RPMI7951 (cell line): ENCODE measurements around the gene OPCML. TPM values are rescaled to one million over a fixed set of nuclear protein-coding genes. Genes with fewer than 3 reads are reported as not detected.

Experiments
- DNase-seq: peaks from one replicate; pipeline ENCODE4 v3.0.0-alpha.2; 2012; ENCODE audit warnings: low read depth
- total RNA-seq: library from RNA; depleted of rRNA; stranded (reverse); fragments of >200 nt; shearing (Covaris generic); gene quantifications from 2 replicates; pipeline ENCODE4 v1.2.3, GENCODE V29; 2014

OPCML gene
- total RNA-seq, 1 experiment from 2014 or later = not detected

DNA sequence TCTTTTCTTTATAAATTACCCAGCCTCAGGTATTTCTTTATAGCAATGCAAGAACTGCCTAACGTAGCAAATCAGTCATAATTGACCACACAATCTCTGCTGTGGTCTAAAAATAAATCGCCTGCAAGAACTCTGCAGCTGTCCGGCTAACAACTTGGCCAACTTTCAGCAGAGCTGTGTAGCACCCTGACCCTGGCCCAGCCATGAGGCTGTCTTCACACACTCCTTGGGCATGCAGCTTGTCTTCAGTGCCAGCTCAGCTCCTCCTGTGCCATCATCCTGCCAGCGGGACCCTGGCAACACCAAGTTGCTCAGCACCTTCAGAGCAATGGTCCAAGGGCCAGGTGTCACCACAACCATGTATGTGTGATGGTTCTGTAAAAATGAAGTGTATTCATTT, 355.6 kb downstream of the OPCML start:
- DNase-seq = no peak

DNA sequence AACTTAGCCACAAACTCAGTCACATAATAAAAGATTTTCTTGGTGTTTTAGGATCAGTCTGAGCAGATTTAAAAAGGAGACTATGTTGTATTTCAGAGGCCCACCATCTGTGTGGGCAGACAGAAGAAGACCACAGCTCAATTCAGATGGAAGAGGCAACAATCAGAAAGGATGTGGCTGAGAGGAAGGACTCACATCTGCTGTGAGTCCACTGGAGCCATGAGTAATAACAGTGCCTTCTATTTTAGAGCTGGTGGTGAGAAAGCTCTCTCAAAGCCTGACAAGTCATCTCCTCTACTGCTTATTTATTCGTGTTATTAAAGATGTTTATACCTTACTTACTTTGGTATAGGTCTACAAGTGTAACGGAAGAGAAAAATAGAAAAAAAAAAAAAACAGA, 357.2 kb downstream of the OPCML start:
- DNase-seq = no peak

DNA sequence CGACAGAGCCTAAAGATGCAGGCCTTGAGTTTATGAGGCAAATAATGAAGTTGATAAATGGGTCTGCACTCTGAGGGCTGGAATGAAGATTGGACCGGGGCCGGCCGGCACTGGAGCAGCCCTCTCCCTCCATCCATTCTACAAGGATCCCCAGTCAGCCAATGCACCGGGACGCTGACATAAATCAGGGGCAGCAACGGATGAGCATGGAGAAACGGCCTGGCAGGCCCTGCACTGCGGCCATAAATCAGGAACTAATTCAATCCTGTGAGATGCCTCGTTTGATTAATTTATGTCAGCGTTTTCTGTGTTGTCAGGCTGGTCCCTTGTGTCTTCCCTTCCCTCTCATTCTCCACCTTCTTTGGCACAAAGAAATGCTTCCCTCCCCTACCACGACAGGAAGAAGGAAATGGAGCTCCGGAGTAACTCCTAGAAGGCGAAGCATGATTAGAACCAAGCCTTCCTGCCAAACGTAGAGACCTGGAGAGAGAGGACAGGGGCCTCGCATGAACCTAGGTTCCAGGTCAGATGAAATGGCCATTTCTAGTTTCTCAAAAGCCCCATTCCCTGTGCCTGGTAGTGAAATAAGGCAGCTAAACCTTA, 358.4 kb downstream of the OPCML start:
- no peak for DNase-seq

DNA sequence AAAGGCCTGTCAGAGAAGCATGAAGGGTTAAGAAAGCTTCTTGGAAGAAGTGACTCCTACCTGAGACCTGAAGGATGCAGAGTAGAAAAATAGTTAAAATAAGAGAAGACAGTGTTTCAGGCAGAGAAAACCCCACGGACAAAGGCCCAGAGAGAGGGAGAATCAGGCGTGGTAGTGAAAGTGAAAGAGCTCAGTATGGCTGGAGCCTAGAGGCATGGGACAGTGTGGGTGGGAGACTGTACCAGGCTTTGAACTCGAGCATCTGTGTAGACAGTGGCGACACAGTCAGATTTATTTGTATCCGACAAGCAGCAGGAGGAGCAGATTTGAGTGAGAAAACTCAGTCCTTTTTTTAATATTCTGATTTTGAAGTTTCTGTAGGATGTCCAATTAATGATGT, 360.0 kb downstream of the OPCML start:
- DNase-seq = no peak

DNA sequence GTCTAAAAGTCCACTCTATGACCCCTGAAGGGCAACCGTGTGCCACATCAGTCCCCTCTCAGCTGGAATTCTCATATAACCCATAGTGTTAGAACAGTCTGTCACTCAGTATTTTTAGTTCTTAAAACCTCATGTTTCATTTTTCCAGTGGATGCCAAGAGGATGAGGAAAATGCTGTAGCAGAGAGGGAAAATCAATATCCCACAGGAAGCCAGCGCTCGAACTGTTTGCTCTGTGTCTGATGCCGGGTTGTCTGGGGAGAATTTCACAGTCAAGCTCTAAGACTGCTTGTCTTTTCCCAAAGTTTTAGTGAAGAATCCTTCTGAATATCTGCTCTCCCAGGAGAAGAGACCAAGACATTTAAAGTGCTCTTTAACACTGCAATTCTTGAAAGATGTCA, 360.9 kb downstream of the OPCML start:
- DNase-seq = no peak

DNA sequence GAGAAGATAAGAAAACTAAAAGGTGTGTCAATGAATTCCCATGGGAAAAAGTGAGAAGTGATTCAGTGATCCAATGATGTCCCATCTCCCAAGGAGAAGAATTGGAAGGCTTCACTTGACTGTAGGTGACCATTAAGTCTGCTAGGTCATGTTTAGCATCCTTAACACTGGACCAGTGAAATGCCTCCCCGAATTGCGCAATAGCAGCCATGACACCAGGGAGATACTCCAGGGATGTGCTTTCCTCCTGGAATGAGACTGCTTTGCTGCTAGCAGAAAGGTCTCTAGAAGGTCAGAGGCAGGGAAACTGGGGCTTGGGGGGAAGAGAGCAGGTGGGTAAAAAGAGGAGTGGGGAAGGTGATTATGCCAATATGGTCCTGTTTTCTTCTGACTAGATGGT, 364.3 kb downstream of the OPCML start:
- no peak for DNase-seq

DNA sequence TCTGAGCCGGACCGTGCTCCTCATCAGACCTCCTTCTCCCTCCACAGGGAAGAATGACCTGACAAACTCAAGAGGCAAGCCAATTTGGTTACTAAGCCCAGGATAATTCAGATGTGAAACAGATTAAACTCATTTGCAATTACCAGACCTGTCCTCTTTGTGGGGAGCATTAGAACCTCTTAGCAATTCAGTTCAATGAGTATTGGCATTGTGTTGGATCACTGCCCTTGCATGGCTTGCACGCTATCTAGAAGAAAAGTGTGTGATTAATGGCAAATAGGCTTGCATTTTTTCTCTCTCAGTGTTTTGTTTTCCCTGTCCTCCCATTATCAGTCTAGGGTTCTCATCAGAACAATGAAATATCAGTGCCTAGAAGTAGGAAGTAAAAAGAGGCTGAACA, 365.6 kb downstream of the OPCML start:
- DNase-seq = no peak

DNA sequence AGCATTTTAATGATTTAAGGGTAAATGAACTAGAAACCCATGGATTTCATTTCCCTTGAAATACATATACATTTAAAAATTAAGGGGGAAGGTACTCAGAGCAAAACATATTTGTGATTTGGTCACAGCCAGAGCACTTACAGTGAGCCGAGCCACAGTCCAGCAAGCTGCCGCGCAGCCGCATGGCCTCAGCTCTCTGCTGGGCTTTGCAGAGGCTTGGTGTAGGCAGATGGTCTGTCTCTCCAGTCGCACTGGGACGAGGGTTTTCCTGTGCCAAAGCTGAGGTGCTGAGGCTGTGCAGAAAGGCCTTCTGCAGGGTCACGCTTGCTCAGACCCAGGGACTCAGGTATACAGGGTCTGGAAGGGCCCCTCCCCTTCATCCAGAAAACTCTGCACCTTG, 367.3 kb downstream of the OPCML start:
- no peak for DNase-seq

DNA sequence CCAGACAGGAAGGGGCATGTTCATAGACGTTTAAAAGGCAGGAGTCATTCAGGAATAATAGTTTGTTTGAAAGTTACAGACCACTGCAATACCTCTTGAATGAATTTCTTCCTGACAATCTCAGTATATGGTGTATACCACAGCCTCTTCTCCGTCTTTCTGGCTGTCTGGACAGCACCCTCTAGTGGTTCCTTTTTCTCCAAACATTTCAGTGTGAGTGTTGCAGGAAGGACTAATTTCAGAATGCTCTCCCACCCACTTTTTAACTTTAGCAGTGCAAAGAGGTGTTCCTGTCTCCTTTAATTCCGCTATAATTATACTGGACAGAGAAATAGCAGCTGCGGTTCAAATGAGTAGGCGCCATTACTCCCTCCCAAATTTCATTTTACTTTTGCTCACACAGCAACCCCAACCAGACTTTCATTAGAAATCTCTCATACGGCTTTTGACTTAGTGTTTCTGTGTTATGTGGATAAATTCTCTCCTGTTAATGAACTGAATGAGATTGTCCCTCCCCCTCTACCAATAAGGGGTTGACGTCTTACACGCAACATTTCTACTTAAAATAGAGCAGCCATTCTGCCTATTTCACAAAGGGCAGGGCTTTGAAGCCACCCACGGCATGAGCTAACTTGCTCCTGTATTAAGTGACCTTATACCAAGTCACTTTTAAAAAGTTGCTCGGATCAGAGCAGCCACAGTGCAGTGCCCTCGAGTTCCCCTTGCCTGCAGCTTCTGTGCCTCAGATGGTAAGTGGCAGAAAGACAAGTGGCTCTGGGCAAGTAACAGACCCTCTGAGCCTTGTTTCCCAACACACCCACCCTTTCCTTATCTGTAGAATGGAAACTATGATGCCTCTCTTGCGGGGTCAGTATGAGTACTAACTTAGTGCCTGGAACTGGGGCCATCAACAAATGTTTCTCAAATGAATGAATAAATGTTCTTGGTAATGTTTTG, 368.6 kb downstream of the OPCML start:
- DNase-seq = peak; percentile 30

DNA sequence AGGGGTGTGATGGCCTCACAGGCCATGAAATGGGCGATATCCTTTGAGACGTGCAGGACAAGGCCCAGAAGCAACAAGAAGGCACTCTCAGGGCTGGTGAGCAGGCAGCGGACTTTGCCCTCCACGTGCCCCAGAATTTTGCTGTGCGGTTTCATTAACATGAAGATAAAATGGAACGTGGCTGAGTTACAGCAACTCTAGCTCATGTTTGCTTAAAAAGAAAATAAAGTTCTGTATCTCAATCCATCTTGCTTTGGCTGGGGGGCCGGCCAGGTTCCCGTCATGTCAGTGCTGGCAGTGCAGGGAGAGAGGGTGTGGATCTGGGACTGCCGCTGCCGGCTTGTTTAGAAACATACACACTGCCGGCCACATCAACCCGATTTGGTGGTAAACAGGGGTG, 370.1 kb downstream of the OPCML start:
- no peak for DNase-seq

DNA sequence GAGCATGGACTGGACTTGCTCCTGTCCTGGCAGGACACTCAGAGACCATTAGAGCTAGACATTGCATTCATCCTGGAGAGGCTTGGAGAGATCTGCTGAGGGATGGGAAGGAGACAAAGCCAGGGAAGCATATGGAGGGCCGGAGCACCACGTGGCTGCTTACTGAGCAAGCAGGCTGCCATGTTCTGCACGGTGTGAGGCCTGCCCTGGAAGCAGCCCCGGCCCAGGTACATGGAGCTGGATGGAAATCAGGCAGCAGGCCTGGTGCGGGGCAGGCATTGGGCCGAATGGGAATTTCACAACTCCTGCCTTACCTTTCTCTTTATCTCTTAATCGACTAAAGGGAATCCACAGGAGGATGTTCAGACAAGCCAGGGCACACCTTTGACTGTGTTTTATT, 371.5 kb downstream of the OPCML start:
- DNase-seq = no peak

DNA sequence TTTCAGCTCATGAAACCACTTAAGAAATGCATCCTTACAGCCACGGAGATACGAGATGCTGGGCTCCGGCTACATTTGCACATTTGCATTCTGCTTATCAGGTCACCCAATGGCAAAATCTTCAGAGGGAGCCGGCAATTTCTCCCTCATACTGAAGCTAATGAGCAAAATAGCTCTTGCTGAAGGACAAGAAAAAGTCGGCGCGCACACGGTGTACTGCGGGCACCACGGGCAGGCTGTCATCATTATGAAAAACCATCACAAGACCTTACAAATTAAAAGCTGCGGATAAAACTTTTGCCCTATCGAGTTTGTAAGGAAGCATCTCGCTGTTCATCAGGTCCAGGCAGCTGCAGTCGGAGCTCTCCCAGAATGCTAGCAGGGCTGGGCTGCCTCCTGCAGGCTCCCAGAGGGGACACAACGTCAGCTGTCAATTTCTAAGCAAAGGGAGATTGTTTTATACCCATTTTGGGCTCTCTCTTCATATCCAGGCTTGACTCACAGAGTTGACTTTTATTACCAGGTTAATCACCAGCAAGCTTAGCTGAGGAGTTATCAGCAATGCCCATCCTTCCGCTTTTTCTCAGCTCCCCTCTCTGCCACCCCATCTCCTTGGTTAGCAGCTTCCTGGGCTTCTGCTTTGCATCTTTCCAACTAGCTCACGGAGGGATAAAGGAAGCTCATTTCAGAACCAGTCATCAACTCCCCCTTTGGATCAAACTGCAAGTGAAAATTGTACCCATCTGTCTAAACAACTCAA, 375.1 kb downstream of the OPCML start:
- no peak for DNase-seq

DNA sequence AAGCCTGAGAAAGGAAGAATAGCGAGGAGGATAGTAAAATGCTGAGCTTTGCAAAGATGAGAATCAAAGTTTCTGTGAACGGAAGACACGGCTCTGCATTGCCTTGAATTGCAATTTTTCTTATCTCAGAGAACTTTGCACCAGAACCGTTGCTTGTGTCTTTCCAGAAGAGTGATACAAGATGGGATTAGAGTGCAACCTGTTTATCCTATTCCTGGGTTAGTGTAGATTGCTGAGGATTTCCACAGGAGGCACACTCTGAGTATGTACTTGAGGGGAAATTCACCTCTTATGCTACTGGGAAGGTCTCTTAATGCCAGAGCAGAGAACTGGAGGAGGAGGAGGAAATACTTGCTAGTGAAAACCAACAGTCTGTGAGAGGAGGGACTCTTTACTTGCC, 377.5 kb downstream of the OPCML start:
- DNase-seq = no peak

DNA sequence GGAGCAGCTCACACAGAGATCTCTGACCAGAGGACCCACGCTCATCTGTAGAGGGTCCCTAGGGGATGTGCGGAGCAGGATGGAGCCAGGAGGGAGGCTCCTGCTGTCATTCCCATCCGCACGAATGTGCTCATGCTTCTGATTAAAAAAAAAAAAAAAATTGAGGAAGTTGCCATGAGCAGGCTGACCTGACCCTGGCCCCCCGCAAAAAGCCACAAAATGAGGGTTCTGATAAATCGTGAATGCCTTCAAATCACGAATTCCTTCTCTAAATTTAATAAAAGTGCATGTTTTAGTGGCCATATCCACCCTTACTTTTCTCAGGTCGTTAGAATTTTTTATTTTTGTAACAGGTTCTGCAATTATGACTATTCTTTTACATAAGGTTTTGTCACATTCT, 378.2 kb downstream of the OPCML start:
- DNase-seq = no peak

DNA sequence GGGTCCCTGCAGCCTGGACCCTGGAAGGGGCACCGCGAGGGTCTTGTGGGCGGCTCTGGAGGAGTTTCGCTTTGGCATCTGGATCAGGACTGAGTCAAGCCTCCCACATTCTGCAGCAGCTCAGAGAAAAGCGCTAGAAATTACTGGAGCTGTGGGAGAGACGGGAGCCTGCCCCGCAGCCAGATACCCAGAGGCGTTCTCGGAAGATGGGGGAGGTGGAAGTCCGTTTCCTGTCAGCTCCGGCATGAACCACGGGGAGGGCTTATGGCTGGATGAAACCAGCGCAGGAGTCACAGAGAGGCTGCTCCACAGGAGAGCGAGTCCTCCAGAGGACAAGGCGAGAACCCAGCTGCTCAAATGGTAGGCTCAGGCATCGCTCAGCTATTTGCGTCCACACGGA, 379.3 kb downstream of the OPCML start:
- DNase-seq = no peak

DNA sequence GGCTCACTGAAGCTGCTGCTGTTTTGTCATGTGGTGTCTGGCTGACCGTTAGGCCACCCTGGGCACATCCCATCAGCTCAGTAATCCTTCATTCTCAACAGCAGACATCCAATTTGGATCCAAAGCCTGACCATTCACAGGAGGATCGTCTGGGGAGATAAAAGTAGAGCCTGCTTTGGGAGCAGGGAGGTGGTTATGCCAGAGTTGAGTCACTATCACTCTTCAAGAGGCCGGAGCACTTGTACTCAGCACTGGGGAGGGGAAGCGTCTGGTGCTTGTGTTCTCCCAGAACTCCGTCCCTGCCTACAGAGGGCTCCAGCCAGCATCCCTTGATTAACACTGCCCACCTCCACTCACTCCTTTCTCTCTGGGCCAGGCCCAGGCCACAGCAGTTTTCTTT, 382.6 kb downstream of the OPCML start:
- DNase-seq = no peak

DNA sequence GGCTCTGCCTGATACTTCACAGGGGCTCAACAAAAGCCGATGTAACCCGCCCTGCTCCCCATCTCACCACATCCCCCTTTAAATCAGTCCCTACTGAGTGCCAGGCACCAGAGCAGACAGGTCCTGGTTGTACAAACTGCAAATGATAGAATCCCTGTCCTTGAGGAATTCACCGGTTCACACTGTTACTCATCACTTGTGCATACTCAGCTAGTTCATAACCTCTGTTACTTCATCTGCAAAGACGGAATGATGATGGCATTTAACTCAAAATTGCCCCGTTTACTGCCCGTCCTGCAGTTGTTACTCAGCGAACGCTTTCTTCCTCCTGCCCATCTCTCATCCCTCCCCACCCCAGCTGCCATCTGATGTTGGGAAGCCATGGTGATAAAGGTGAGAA, 384.7 kb downstream of the OPCML start:
- DNase-seq = no peak

DNA sequence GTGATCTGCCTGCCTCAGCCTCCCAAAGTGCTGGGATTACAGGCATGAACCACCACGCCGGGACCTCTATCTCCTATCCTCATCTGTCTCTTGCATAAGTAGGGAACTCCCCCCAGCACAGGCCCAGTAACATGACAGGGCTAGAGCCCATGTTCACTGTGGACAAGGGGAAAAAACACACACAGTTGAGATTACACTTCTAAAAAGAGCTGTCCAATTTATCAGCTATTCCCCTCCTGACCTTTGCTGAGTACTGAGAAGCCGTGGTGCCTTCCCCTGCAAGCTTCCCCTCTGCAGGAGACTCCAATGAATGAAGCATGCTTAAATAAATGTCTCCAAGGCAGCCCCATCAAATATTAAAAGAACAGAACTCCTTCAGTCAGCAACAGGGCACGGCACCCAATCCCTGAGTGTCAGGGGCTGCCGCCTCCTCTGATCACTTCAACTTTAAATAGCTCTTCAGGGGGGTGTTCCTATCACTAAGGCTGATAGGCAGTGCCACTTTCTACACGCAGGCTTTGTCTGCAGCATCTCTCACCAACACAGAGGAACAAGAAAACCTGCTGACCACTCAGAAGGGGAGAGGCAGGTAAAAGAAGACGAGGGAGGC, 385.5 kb downstream of the OPCML start:
- DNase-seq = no peak

DNA sequence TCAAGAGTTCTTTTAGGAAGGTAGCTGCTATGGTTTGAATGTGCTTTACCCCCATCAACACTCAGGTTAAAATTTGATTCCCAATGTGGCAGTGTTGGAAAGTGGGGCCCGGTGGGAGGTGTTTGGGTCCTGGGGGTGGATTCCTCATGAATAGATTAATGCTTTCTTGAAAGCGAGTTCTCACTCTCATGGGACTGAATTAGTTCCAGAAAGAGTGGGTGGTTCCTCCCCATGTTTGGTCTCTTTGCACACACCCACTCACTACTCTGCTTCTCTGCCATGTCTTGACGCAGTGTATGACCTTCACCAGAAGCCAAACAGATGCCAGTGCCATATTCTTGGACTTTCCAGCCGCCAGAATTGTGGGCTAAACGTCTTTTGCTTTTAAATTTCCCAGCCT, 394.4 kb downstream of the OPCML start:
- no peak for DNase-seq

DNA sequence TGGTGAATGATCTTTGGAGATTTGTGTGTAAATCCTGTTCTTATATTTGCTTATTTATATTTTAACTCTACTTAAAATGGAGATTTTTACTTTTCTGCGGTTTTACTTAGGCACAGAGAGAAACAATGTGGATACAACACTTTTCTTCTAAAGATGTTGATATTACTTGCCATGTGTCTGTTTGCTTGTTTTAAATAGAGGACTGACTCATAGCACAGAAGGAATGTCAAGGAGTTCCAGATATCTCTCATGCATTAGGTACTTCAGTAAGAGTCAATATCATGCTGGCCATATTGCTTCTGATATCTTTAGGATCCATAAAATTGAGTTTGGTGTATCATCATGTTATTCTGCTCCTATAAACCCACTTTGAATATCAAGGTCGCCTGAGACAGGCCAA, 395.0 kb downstream of the OPCML start:
- DNase-seq = no peak

DNA sequence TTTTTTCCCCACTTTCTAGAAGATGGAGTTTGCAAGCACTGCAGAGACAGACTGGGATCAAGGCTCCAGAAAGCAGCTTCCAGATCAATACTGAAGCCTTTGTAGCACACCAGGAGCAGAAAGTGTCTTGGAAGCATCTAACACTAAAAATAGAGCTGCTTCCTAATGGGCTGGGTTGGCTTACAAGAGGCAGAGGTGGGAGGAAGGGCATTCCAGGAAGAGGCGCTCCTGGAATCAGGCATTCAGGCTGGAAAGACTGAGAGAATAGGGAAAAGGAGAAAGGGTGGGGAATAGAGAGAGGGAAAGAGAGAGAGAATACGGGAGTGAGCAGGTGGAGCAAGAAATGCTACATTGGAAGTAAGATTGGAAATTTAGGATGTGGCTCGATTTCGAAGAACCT, 395.9 kb downstream of the OPCML start:
- no peak for DNase-seq
